WTC11 (cell line): ENCODE data around the gene ZNF256. TPM values are rescaled to one million over a fixed set of nuclear protein-coding genes. Genes with fewer than 3 reads are reported as not detected.
A peak's percentile ranks its signal among the peaks of the same experiment; 100 is the strongest.
"Not testable (repeated sequence)": the region's sequence is repeated elsewhere in the genome, so short reads cannot be mapped to it uniquely, and the experiment has no call there.

ENCODE experiments used
- ATAC-seq: fragments of 200-7000 bp; cut with Tn5 transposase; 2 replicates; pipeline ENCODE4 v1.10.0; 2021; ENCODE audit warnings: mild to moderate bottlenecking, moderate library complexity
- CTCF ChIA-PET: fragments of 300-600 bp; sonication (Branson Sonifier 250); formaldehyde crosslinking; loops from one replicate; lab custom pipeline; 2021; ENCODE audit warnings: antibody characterized with exemption; lab: Charles Lee
- POLR2A ChIA-PET: fragments of 350-600 bp; sonication (Branson Sonifier 250); formaldehyde crosslinking; loops from one replicate; lab custom pipeline; 2021; ENCODE audit warnings: antibody characterized with exemption; lab: Charles Lee
- DNase-seq: peaks from one replicate; pipeline ENCODE4 v3.0.0; 2021; ENCODE audit warnings: low spot score
- H3K27ac Mint-ChIP-seq: 2 replicates; pipeline ENCODE4 v1.8.0; 2021; ENCODE audit warnings: mixed read lengths
- H3K27me3 Mint-ChIP-seq: 2 replicates; pipeline ENCODE4 v1.8.0; 2021; ENCODE audit warnings: low read depth, mild to moderate bottlenecking, moderate library complexity, mixed read lengths
- H3K36me3 Mint-ChIP-seq: 2 replicates; pipeline ENCODE4 v1.8.0; 2021; ENCODE audit warnings: mixed read lengths
- H3K4me1 Mint-ChIP-seq: 2 replicates; pipeline ENCODE4 v1.8.0; 2022; ENCODE audit warnings: mixed read lengths
- H3K4me3 Mint-ChIP-seq: 2 replicates; pipeline ENCODE4 v1.8.0; 2021; ENCODE audit warnings: mild to moderate bottlenecking, moderate library complexity, mixed read lengths
- H3K9me3 Mint-ChIP-seq: 2 replicates; pipeline ENCODE4 v1.8.0; 2021; ENCODE audit warnings: mixed read lengths
- ARID4B ChIP-seq: sonication (generic); formaldehyde crosslinking; IDR thresholded peaks from 2 replicates; pipeline ENCODE4 v1.8.0; 2023; ENCODE audit warnings: missing genetic modification reagents, mild to moderate bottlenecking, borderline replicate concordance
- CREM ChIP-seq: sonication (generic); formaldehyde crosslinking; IDR thresholded peaks from 2 replicates; pipeline ENCODE4 v1.8.1; 2022; ENCODE audit warnings: mild to moderate bottlenecking, missing genetic modification reagents, moderate library complexity
- E2F4 ChIP-seq: sonication (generic); formaldehyde crosslinking; IDR thresholded peaks from 2 replicates; pipeline ENCODE4 v1.8.1; 2022; ENCODE audit warnings: low read depth, mild to moderate bottlenecking, moderate library complexity, missing genetic modification reagents, borderline replicate concordance
- E2F5 ChIP-seq: sonication (generic); formaldehyde crosslinking; IDR thresholded peaks from 2 replicates; pipeline ENCODE4 v1.8.1; 2022; ENCODE audit warnings: mild to moderate bottlenecking, moderate library complexity, missing genetic modification reagents
- ERG ChIP-seq: fragments of 250-450 bp; sonication (Bioruptor Pico); IDR thresholded peaks from 2 replicates; pipeline ENCODE4 v1.8.0; 2021; ENCODE audit warnings: mild to moderate bottlenecking
- ETV6 ChIP-seq: sonication (generic); formaldehyde crosslinking; IDR thresholded peaks from 2 replicates; pipeline ENCODE4 v1.8.1; 2022; ENCODE audit warnings: mild to moderate bottlenecking, missing genetic modification reagents
- FOXK1 ChIP-seq: sonication (generic); formaldehyde crosslinking; IDR thresholded peaks from 2 replicates; pipeline ENCODE4 v1.8.0; 2022; ENCODE audit warnings: mild to moderate bottlenecking, moderate library complexity, missing genetic modification reagents
- GABPB1 ChIP-seq: sonication (generic); formaldehyde crosslinking; IDR thresholded peaks from 2 replicates; pipeline ENCODE4 v1.8.1; 2023; ENCODE audit warnings: mild to moderate bottlenecking, missing genetic modification reagents
- HMGXB4 ChIP-seq: sonication (generic); formaldehyde crosslinking; IDR thresholded peaks from 2 replicates; pipeline ENCODE4 v1.8.1; 2023; ENCODE audit warnings: mild to moderate bottlenecking, moderate library complexity, missing genetic modification reagents
- MAX ChIP-seq: sonication (generic); formaldehyde crosslinking; IDR thresholded peaks from 2 replicates; pipeline ENCODE4 v1.8.0; 2022; ENCODE audit warnings: mild to moderate bottlenecking, missing genetic modification reagents
- NFYB ChIP-seq: sonication (generic); formaldehyde crosslinking; conservative IDR thresholded peaks from 2 replicates; pipeline ENCODE4 v1.8.0; 2022; ENCODE audit warnings: low read depth, missing genetic modification reagents
- PRRX2 ChIP-seq: fragments of 250-450 bp; sonication (Bioruptor Pico); IDR thresholded peaks from 2 replicates; pipeline ENCODE4 v1.8.0; 2021; ENCODE audit warnings: mild to moderate bottlenecking
- SP1 ChIP-seq: sonication (generic); formaldehyde crosslinking; conservative IDR thresholded peaks from 2 replicates; pipeline ENCODE4 v1.8.1; 2022; ENCODE audit warnings: missing genetic modification reagents
- TEAD1 ChIP-seq: sonication (generic); formaldehyde crosslinking; IDR thresholded peaks from 2 replicates; pipeline ENCODE4 v1.8.0; 2022; ENCODE audit warnings: mild to moderate bottlenecking, missing genetic modification reagents
- USF1 ChIP-seq: sonication (generic); formaldehyde crosslinking; IDR thresholded peaks from 2 replicates; pipeline ENCODE4 v1.8.0; 2022; ENCODE audit warnings: mild to moderate bottlenecking, missing genetic modification reagents
- USF2 ChIP-seq: sonication (generic); formaldehyde crosslinking; IDR thresholded peaks from 2 replicates; pipeline ENCODE4 v1.8.1; 2023; ENCODE audit warnings: mild to moderate bottlenecking, missing genetic modification reagents, moderate library complexity
- total RNA-seq: library from RNA; stranded (reverse); gene quantifications from 3 replicates; pipeline ENCODE4 v1.2.3, GENCODE V29; 2021

Gene ZNF256
- total RNA-seq, 1 experiment from 2014 or later, result 17.9 TPM

GRCh38 chr19:57916168-57916995 lies 31.1 kb downstream of the ZNF256 start, which contains the start of gene ZNF417:
Gene ZNF417, minus strand, starts transcription at chr19:57916592. Its CDS starts 181 bp downstream, at chr19:57916411.
- Mint-ChIP-seq H3K36me3 (peaks cover 41% of the 10 kb centered on the region), H3K4me3 (peak within 1 kb of the TSS; percentile 93)
- peak; percentile 69 for TF ChIP-seq GABPB1 (CRISPR knock-in tag)
- TF ChIP-seq ERG (CRISPR knock-in tag), result 0 out of 2 replicates have a peak, but pooled peaks have one; percentile 82
- TF ChIP-seq HMGXB4 (CRISPR knock-in tag), result peak; percentile 58; the same call in 1 of the 2 replicates
- TF ChIP-seq PRRX2 (CRISPR knock-in tag), result peak; percentile 89
- TF ChIP-seq E2F4 (CRISPR knock-in tag), result peak; percentile 63; the same call in 1 of the 2 replicates
- peak; percentile 75 for TF ChIP-seq NFYB (CRISPR knock-in tag)
- peak; percentile 86 for TF ChIP-seq CREM (CRISPR knock-in tag)
- TF ChIP-seq E2F5, result peak; percentile 97
- TF ChIP-seq TEAD1 (CRISPR knock-in tag), result peak; percentile 71; the same call in 1 of the 2 replicates
- TF ChIP-seq SP1, result peak; percentile 65; the same call in 1 of the 2 replicates
- peak; percentile 55 for TF ChIP-seq USF1 (CRISPR knock-in tag)
- TF ChIP-seq USF2, result peak; percentile 66
- peak; percentile 86 for TF ChIP-seq FOXK1
- 0 out of 2 replicates have a peak, but pooled peaks have one; percentile 17 for TF ChIP-seq ARID4B (CRISPR knock-in tag)
- TF ChIP-seq ETV6, result 0 out of 2 replicates have a peak, but pooled peaks have one; percentile 52
- TF ChIP-seq MAX (CRISPR knock-in tag), result peak; percentile 74
- TF ChIP-seq, all 79 proteins: peak for 16; not testable (repeated sequence) for 63
- Mint-ChIP-seq H3K4me1 (peaks cover 15% of the 10 kb centered on the region), H3K27ac (peak within 1 kb of the TSS; percentile 91)
- ATAC-seq (peak; percentile 96), DNase-seq (peak; percentile 93)
- not testable (repeated sequence) for H3K27me3 Mint-ChIP-seq, H3K9me3 Mint-ChIP-seq
- ChIA-PET CTCF (interaction anchor here (0.6 to 1.5 kb wide), 14 partner anchors 12 to 241 kb away, joined by 3 to 7 read pairs (median 3); partner anchors contain the start of genes ZNF135, ZNF418, ZNF776 and ZNF814), POLR2A (interaction anchor here (0.5 to 1.9 kb wide), 9 partner anchors 15 to 362 kb away, joined by 3 to 10 read pairs (median 5); partner anchors contain the start of genes ZNF154, ZNF418, ZNF606 and ZNF8)
